ENCODE results near the gene LDLRAD4.

Gene LDLRAD4

GRCh38 chr18:13541621-13542519, 323.3 kb downstream of the LDLRAD4 start:
- Histone ChIP-seq H3K79me2 (ENCODE audit: insufficient read depth, low read depth) (no peaks in the 10 kb centered on the region), H3K4me1 (ENCODE audit: low read depth, poor library complexity, severe bottlenecking) (no peaks in the 10 kb centered on the region), H3K4me2 (no peak overlapping the region), H2AFZ (ENCODE audit: low read depth) (no peak overlapping the region), H3K36me3 (ENCODE audit: insufficient read depth) (no peaks in the 10 kb centered on the region), H4K20me1 (ENCODE audit: insufficient read depth) (no peaks in the 10 kb centered on the region), H3K9ac (no peak overlapping the region), H3K27ac (no peak overlapping the region), H3K27me3 (ENCODE audit: insufficient read depth, low read depth) (no peaks in the 10 kb centered on the region), H3K4me3 (IDR thresholded peaks at IDR 0.05; ENCODE audit: insufficient read depth, low read depth, low read length) (no peak overlapping the region)
- TF ChIP-seq CTCF (conservative IDR thresholded peaks at IDR 0.05; ENCODE audit: low read depth, low read length) = no peak

- TF ChIP-seq CTCF (conservative IDR thresholded peaks at IDR 0.05; ENCODE audit: low read depth, low read length) = no peak
- Histone ChIP-seq H3K4me2 (no peak overlapping the region), H3K36me3 (ENCODE audit: insufficient read depth) (no peaks in the 10 kb centered on the region), H3K4me1 (ENCODE audit: low read depth, poor library complexity, severe bottlenecking) (no peaks in the 10 kb centered on the region), H3K9ac (no peak overlapping the region), H2AFZ (ENCODE audit: low read depth) (no peak overlapping the region), H4K20me1 (ENCODE audit: insufficient read depth) (no peaks in the 10 kb centered on the region), H3K4me3 (IDR thresholded peaks at IDR 0.05; ENCODE audit: insufficient read depth, low read depth, low read length) (no peak overlapping the region), H3K27ac (no peak overlapping the region), H3K27me3 (ENCODE audit: insufficient read depth, low read depth) (no peaks in the 10 kb centered on the region), H3K79me2 (ENCODE audit: insufficient read depth, low read depth) (no peaks in the 10 kb centered on the region)
These were observed 323.9 kb downstream of the LDLRAD4 start for GRCh38 chr18:13542520-13542847.

GRCh38 chr18:13543144-13543543, 324.6 kb downstream of the LDLRAD4 start:
- Histone ChIP-seq H4K20me1 (ENCODE audit: insufficient read depth) (no peaks in the 10 kb centered on the region), H3K9ac (no peak overlapping the region), H3K4me2 (no peak overlapping the region), H3K4me1 (ENCODE audit: low read depth, poor library complexity, severe bottlenecking) (no peaks in the 10 kb centered on the region), H3K4me3 (IDR thresholded peaks at IDR 0.05; ENCODE audit: insufficient read depth, low read depth, low read length) (no peak overlapping the region), H3K79me2 (ENCODE audit: insufficient read depth, low read depth) (no peaks in the 10 kb centered on the region), H3K27me3 (ENCODE audit: insufficient read depth, low read depth) (no peaks in the 10 kb centered on the region), H3K36me3 (ENCODE audit: insufficient read depth) (no peaks in the 10 kb centered on the region), H3K27ac (no peak overlapping the region), H2AFZ (ENCODE audit: low read depth) (no peak overlapping the region)
- no peak for TF ChIP-seq CTCF (conservative IDR thresholded peaks at IDR 0.05; ENCODE audit: low read depth, low read length)

GRCh38 chr18:13543811-13544732, 325.5 kb downstream of the LDLRAD4 start:
- Histone ChIP-seq H3K9ac (no peak overlapping the region), H3K36me3 (ENCODE audit: insufficient read depth) (no peaks in the 10 kb centered on the region), H3K79me2 (ENCODE audit: insufficient read depth, low read depth) (no peaks in the 10 kb centered on the region), H3K4me3 (IDR thresholded peaks at IDR 0.05; ENCODE audit: insufficient read depth, low read depth, low read length) (no peak overlapping the region), H2AFZ (ENCODE audit: low read depth) (no peak overlapping the region), H3K4me1 (ENCODE audit: low read depth, poor library complexity, severe bottlenecking) (no peaks in the 10 kb centered on the region), H3K27ac (no peak overlapping the region), H4K20me1 (ENCODE audit: insufficient read depth) (no peaks in the 10 kb centered on the region), H3K4me2 (no peak overlapping the region), H3K27me3 (ENCODE audit: insufficient read depth, low read depth) (no peaks in the 10 kb centered on the region)
- TF ChIP-seq CTCF (conservative IDR thresholded peaks at IDR 0.05; ENCODE audit: low read depth, low read length) = no peak
